Panc1 (cell line): ENCODE measurements around the gene TCEAL9. TPM values are rescaled to one million over a fixed set of nuclear protein-coding genes. Genes with fewer than 3 reads are reported as not detected.
A peak's percentile ranks its signal among the peaks of the same experiment; 100 is the strongest.

Experiments used
- ATAC-seq: fragments of 200-7000 bp; cut with Tn5 transposase; 2 replicates; pipeline ENCODE4 v1.9.1; 2020; ENCODE audit warnings: mild to moderate bottlenecking, moderate library complexity
- BruUV-seq: library from RNA; stranded (reverse); fragments of 400-500 nt; replicated peaks from 2 replicates; lab custom pipeline; 2021; lab: Mats Ljungman, UMichigan
- CTCF ChIA-PET: fragments of 300-600 bp; sonication (Branson Sonifier 250); formaldehyde crosslinking; loops from one replicate; lab custom pipeline; 2022; ENCODE audit warnings: antibody characterized with exemption; lab: Charles Lee
- POLR2A ChIA-PET: fragments of 300-600 bp; sonication (Branson Sonifier 250); formaldehyde crosslinking; loops from one replicate; lab custom pipeline; 2022; ENCODE audit warnings: antibody characterized with exemption; lab: Charles Lee
- DNase-seq: peaks from one replicate; pipeline ENCODE4 v3.0.0-alpha.2; 2010; ENCODE audit warnings: low read depth, low spot score
- H3K27ac ChIP-seq: 2 replicates; pipeline ENCODE4 v1.5.1; 2011; ENCODE audit warnings: mild to moderate bottlenecking, low read length, inconsistent platforms
- H3K27me3 ChIP-seq: fragments of 200-500 bp; sonication (Bioruptor generic); 2 replicates; pipeline ENCODE4 v1.6.0; 2014; ENCODE audit warnings: low read length, inconsistent platforms; ENCODE audit not compliant: control insufficient read depth, insufficient read depth
- H3K36me3 ChIP-seq: fragments of 200-500 bp; sonication (Bioruptor generic); 2 replicates; pipeline ENCODE4 v1.5.1; 2014; ENCODE audit warnings: inconsistent platforms, mild to moderate bottlenecking, low read length, moderate library complexity; ENCODE audit not compliant: control insufficient read depth, insufficient read depth
- H3K4me1 ChIP-seq: 2 replicates; pipeline ENCODE4 v1.5.1; 2011; ENCODE audit warnings: inconsistent platforms, mild to moderate bottlenecking, low read length, moderate library complexity; ENCODE audit not compliant: control insufficient read depth, insufficient read depth
- H3K4me3 ChIP-seq, 2 experiments: 2 replicates each; pipeline ENCODE4 v1.5.1; 2011 to 2012; ENCODE audit warnings: low read depth in 2 of 2, low read length in 2 of 2, mild to moderate bottlenecking in 2 of 2, inconsistent platforms in 1 of 2, moderate library complexity in 1 of 2
- H3K9me3 ChIP-seq: fragments of 200-500 bp; sonication (Bioruptor generic); 2 replicates; pipeline ENCODE4 v1.5.1; 2014; ENCODE audit warnings: low read depth, mild to moderate bottlenecking, inconsistent platforms, low read length, moderate library complexity; ENCODE audit not compliant: control insufficient read depth, insufficient read depth
- POLR2AphosphoS5 ChIP-seq: IDR thresholded peaks from 2 replicates; pipeline ENCODE4 v1.6.1; 2012; ENCODE audit warnings: mild to moderate bottlenecking, low read depth, low read length, moderate library complexity
- REST ChIP-seq, 2 experiments: IDR thresholded peaks; 2 replicates each; pipeline ENCODE4 v1.6.1; 2011 to 2012; ENCODE audit warnings: low read depth in 2 of 2, control low read depth in 1 of 2, low read length in 1 of 2, mild to moderate bottlenecking in 1 of 2, moderate library complexity in 1 of 2; ENCODE audit not compliant: insufficient read depth in 1 of 2
- SIN3A ChIP-seq: IDR thresholded peaks from 2 replicates; pipeline ENCODE4 v1.6.1; 2012; ENCODE audit warnings: low read depth, mild to moderate bottlenecking, low read length, moderate library complexity, borderline replicate concordance; ENCODE audit not compliant: insufficient read depth
- TCF7L2 ChIP-seq: IDR thresholded peaks from 2 replicates; pipeline ENCODE4 v1.6.1; 2011; ENCODE audit warnings: mild to moderate bottlenecking, low read depth, low read length, inconsistent platforms
- in situ Hi-C: cut with HindIII; loops from 2 replicates; pipeline ENCODE4 v1.10.0; 2016; ENCODE audit warnings: low sequenced_read_pairs, low pct_unique_long_range_greater_than_20kb
- intact Hi-C: fragments of 100-400 bp; cut with micrococcal nuclease; formaldehyde crosslinking; loops from one replicate; pipeline ENCODE4 v1.10.0; 2022; ENCODE audit not compliant: unreplicated experiment
- total RNA-seq: library from RNA; stranded (reverse); gene quantifications from one replicate; pipeline ENCODE4 v1.2.1, GENCODE V29; 2021; ENCODE audit not compliant: unreplicated experiment
- TF ChIP-seq, protein P1 (sequence below): fragments of 450-650 bp; IDR thresholded peaks from 2 replicates; pipeline ENCODE4 v1.5.1; 2017; ENCODE audit warnings: mild to moderate bottlenecking

Gene TCEAL9
- total RNA-seq, 1 experiment from 2014 or later: 42.6 TPM

- in situ Hi-C loops: no loop called here
- DNase-seq: no peak
- peak overlapping the region; percentile 63 to 72 for H3K4me3 ChIP-seq
- no peaks in the 10 kb centered on the region for H3K9me3 ChIP-seq
- intact Hi-C loops: no loop called here
- H3K36me3 ChIP-seq: no peaks in the 10 kb centered on the region; the same call in 1 of the 2 replicates
- H3K27me3 ChIP-seq: no peaks in the 10 kb centered on the region
- H3K4me1 ChIP-seq: peaks cover 4% of the 10 kb centered on the region; the same call in 1 of the 2 replicates
- peak overlapping the region; percentile 48; the same call in 1 of the 2 replicates for H3K27ac ChIP-seq
- peak; percentile 49 for ATAC-seq
- no peak for TF ChIP-seq TCF7L2
- no peak for TF ChIP-seq REST (IDR thresholded peaks at IDR 0.05; ENCODE audit: insufficient read depth in 1 of 2, low read depth in 2 of 2, low read length in 1 of 2)
- TF ChIP-seq SIN3A: no peak
- TF ChIP-seq, protein P1, sequence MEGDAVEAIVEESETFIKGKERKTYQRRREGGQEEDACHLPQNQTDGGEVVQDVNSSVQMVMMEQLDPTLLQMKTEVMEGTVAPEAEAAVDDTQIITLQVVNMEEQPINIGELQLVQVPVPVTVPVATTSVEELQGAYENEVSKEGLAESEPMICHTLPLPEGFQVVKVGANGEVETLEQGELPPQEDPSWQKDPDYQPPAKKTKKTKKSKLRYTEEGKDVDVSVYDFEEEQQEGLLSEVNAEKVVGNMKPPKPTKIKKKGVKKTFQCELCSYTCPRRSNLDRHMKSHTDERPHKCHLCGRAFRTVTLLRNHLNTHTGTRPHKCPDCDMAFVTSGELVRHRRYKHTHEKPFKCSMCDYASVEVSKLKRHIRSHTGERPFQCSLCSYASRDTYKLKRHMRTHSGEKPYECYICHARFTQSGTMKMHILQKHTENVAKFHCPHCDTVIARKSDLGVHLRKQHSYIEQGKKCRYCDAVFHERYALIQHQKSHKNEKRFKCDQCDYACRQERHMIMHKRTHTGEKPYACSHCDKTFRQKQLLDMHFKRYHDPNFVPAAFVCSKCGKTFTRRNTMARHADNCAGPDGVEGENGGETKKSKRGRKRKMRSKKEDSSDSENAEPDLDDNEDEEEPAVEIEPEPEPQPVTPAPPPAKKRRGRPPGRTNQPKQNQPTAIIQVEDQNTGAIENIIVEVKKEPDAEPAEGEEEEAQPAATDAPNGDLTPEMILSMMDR: no peak
- TF ChIP-seq POLR2AphosphoS5: no peak
- no TSS peak for BruUV-seq
- CTCF ChIA-PET: interaction anchor here (0.6 to 0.7 kb wide), 2 partner anchors 19 to 166 kb away, joined by 4 read pairs; no protein-coding TSS in a partner anchor
- POLR2A ChIA-PET: interaction anchor here (0.9 kb wide), 1 partner anchor 21 kb away, joined by 5 read pairs; the partner anchor contains the start of gene TCEAL9
These were observed 20.6 kb downstream of the TCEAL9 start for GRCh38 chrX:103376979-103377324.

GRCh38 chrX:103378990-103379389, 22.7 kb downstream of the TCEAL9 start:
- no peak for DNase-seq
- Histone ChIP-seq H3K36me3 (no peaks in the 10 kb centered on the region; the same call in 1 of the 2 replicates), H3K4me3 (no peak overlapping the region), H3K27ac (no peak overlapping the region), H3K27me3 (no peaks in the 10 kb centered on the region), H3K4me1 (no peaks in the 10 kb centered on the region; the same call in 1 of the 2 replicates), H3K9me3 (no peaks in the 10 kb centered on the region)
- no TSS peak for BruUV-seq
- intact Hi-C loops (no loop called here), in situ Hi-C loops (no loop called here)
- TF ChIP-seq POLR2AphosphoS5: no peak
- TF ChIP-seq, protein P1: no peak
- TF ChIP-seq SIN3A: no peak
- no peak for TF ChIP-seq REST (IDR thresholded peaks at IDR 0.05; ENCODE audit: insufficient read depth in 1 of 2, low read depth in 2 of 2, low read length in 1 of 2)
- TF ChIP-seq TCF7L2: no peak
- no peak for ATAC-seq
- CTCF ChIA-PET: no interaction called here
- POLR2A ChIA-PET: no interaction called here
